HepG2 (cell line): Measurements from ENCODE around the gene SLC13A3. TPM values are rescaled to one million over a fixed set of nuclear protein-coding genes. Genes with fewer than 3 reads are reported as not detected.

Experiments used
- BCL6 ChIP-seq: IDR thresholded peaks from 2 replicates; pipeline ENCODE4 v1.6.1; 2016; ENCODE audit warnings: missing genetic modification reagents, missing compliant biosample characterization
- DNMT1 ChIP-seq: sonication (generic); formaldehyde crosslinking; IDR thresholded peaks from 2 replicates; pipeline ENCODE4 v1.5.1; 2020; ENCODE audit warnings: mild to moderate bottlenecking, missing genetic modification reagents
- EEA1 ChIP-seq: sonication (generic); formaldehyde crosslinking; IDR thresholded peaks from 2 replicates; pipeline ENCODE4 v1.5.1; 2020; ENCODE audit warnings: mild to moderate bottlenecking, missing genetic modification reagents, borderline replicate concordance
- FOXO4 ChIP-seq: sonication (generic); formaldehyde crosslinking; conservative IDR thresholded peaks from 2 replicates; pipeline ENCODE4 v1.8.1; 2023; ENCODE audit warnings: missing genetic modification reagents
- GPBP1L1 ChIP-seq: sonication (generic); formaldehyde crosslinking; IDR thresholded peaks from 2 replicates; pipeline ENCODE4 v1.5.0; 2020; ENCODE audit warnings: mild to moderate bottlenecking, missing genetic modification reagents
- HNRNPK ChIP-seq: fragments of 200-400 bp; formaldehyde crosslinking; IDR thresholded peaks from 2 replicates; pipeline ENCODE4 v1.6.1; 2018; ENCODE audit warnings: low read length, low read depth, moderate library complexity, mild to moderate bottlenecking; ENCODE audit not compliant: poor library complexity, severe bottlenecking
- LBX2 ChIP-seq: sonication (generic); formaldehyde crosslinking; IDR thresholded peaks from 2 replicates; pipeline ENCODE4 v1.5.0; 2020; ENCODE audit warnings: missing genetic modification reagents, mild to moderate bottlenecking, borderline replicate concordance
- MLX ChIP-seq: IDR thresholded peaks from 2 replicates; pipeline ENCODE4 v1.6.1; 2016
- ZBTB33 ChIP-seq: sonication (generic); formaldehyde crosslinking; IDR thresholded peaks from 2 replicates; pipeline ENCODE4 v1.4.0; 2020; ENCODE audit warnings: missing genetic modification reagents
- ZFP41 ChIP-seq: sonication (generic); formaldehyde crosslinking; IDR thresholded peaks from 2 replicates; pipeline ENCODE4 v1.4.0; 2020; ENCODE audit warnings: mild to moderate bottlenecking, missing genetic modification reagents, borderline replicate concordance
- ZNF264 ChIP-seq: sonication (generic); formaldehyde crosslinking; IDR thresholded peaks from 2 replicates; pipeline ENCODE4 v1.4.0; 2020; ENCODE audit warnings: missing genetic modification reagents
- ZNF296 ChIP-seq: sonication (generic); formaldehyde crosslinking; conservative IDR thresholded peaks from 2 replicates; pipeline ENCODE4 v1.5.0; 2020; ENCODE audit warnings: mild to moderate bottlenecking, missing genetic modification reagents
- ZNF550 ChIP-seq: sonication (generic); formaldehyde crosslinking; IDR thresholded peaks from 2 replicates; pipeline ENCODE4 v1.4.0; 2020; ENCODE audit warnings: mild to moderate bottlenecking, missing genetic modification reagents, borderline replicate concordance
- ZNF646 ChIP-seq: sonication (generic); formaldehyde crosslinking; IDR thresholded peaks from 2 replicates; pipeline ENCODE4 v1.9.0; 2021; ENCODE audit warnings: mild to moderate bottlenecking, missing genetic modification reagents
- ZNF850 ChIP-seq: sonication (generic); formaldehyde crosslinking; conservative IDR thresholded peaks from 2 replicates; pipeline ENCODE4 v1.9.0; 2021; ENCODE audit warnings: mild to moderate bottlenecking, missing genetic modification reagents
- polyA plus RNA-seq, 8 experiments: library from polyadenylated mRNA; depleted of rRNA in 3 of 8; stranded (reverse) in 7 of 8; unstranded in 1 of 8; fragments of >200 nt; fragmentation: Illumina TruSeq in 4 of 8; extraction: Trizol in 4 of 8; gene quantifications; 2 replicates each; pipeline versions ENCODE4 v1.2.1 to v1.2.3, GENCODE V29; 2011 to 2016; ENCODE audit warnings: low read depth in 4 of 8, missing spikeins in 1 of 8, mixed read lengths in 1 of 8; ENCODE audit not compliant: insufficient read depth in 1 of 8
- total RNA-seq, 5 experiments: library from RNA; depleted of rRNA; stranded (reverse); fragments of >200 nt; fragmentation: Illumina TruSeq; extraction: Trizol; gene quantifications; 2 replicates each; pipeline ENCODE4 v1.2.3, GENCODE V29; 2016; ENCODE audit warnings: low read depth in 1 of 5

Gene SLC13A3
- total and polyA plus RNA-seq, 2 of the 13 experiments (the other 11 are each of a cell fraction or from before 2014, with no cell fraction given), result 66.5 to 76.0 TPM

GRCh38 chr20:46689082-46689753 lies 38.0 kb upstream of the SLC13A3 start, which contains the start of gene TP53RK (continued):
- TF ChIP-seq ZNF264, result peak; percentile 72
- no peak for TF ChIP-seq HNRNPK
- TF ChIP-seq ZNF850 (CRISPR knock-in tag), result peak; percentile 92
- TF ChIP-seq GPBP1L1 (CRISPR knock-in tag), result no peak
- TF ChIP-seq LBX2 (CRISPR knock-in tag), result peak; percentile 76; the same call in 1 of the 2 replicates
- no peak for TF ChIP-seq ZBTB33
- peak; percentile 77; the same call in 1 of the 2 replicates for TF ChIP-seq ZNF550 (CRISPR knock-in tag)
- TF ChIP-seq FOXO4 (CRISPR knock-in tag), result no peak
- no peak for TF ChIP-seq MLX (CRISPR knock-in tag)
- 0 out of 2 replicates have a peak, but pooled peaks have one; percentile 18 for TF ChIP-seq ZNF296
- 0 out of 2 replicates have a peak, but pooled peaks have one; percentile 50 for TF ChIP-seq DNMT1
- TF ChIP-seq ZFP41, result peak; percentile 96
- no peak for TF ChIP-seq ZNF646 (CRISPR knock-in tag)
- no peak for TF ChIP-seq BCL6 (CRISPR knock-in tag)
- peak; percentile 98; the same call in 1 of the 2 replicates for TF ChIP-seq EEA1 (CRISPR knock-in tag)
